ENCODE measurements around the gene LBX1.

LBX1 gene

DNA sequence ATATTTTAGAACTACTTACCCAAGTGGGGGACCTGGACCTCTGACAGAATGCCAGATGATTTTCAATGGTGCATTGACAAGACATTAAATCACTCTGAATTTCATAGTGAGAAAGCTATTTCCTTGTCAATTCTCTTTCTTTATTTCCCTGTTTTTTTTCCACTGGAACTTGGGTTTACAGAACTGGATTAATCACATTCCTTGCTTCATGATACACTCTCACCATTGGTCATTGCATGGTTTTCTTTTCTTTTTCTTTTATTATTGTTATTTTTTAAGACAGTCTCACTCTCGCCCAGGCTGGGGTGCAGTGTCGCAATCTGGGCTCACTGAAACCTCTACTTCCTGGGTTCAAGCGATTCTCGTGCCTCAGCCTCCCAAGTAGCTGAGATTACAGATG lies 38.5 kb upstream of the LBX1 start:
- Mint-ChIP-seq H3K27me3 (ENCODE audit: low read depth, poor library complexity) (peaks cover 17% of the 10 kb centered on the region), H3K4me3 (no peak overlapping the region), H3K4me1 (peaks cover 55% of the 10 kb centered on the region), H3K9me3 (no peaks in the 10 kb centered on the region), H3K36me3 (ENCODE audit: low read depth) (no peaks in the 10 kb centered on the region), H3K27ac (no peak overlapping the region)
- TF ChIP-seq, protein P1, sequence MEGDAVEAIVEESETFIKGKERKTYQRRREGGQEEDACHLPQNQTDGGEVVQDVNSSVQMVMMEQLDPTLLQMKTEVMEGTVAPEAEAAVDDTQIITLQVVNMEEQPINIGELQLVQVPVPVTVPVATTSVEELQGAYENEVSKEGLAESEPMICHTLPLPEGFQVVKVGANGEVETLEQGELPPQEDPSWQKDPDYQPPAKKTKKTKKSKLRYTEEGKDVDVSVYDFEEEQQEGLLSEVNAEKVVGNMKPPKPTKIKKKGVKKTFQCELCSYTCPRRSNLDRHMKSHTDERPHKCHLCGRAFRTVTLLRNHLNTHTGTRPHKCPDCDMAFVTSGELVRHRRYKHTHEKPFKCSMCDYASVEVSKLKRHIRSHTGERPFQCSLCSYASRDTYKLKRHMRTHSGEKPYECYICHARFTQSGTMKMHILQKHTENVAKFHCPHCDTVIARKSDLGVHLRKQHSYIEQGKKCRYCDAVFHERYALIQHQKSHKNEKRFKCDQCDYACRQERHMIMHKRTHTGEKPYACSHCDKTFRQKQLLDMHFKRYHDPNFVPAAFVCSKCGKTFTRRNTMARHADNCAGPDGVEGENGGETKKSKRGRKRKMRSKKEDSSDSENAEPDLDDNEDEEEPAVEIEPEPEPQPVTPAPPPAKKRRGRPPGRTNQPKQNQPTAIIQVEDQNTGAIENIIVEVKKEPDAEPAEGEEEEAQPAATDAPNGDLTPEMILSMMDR (IDR thresholded peaks at IDR 0.05), result no peak
- DNase-seq, result no peak

DNA sequence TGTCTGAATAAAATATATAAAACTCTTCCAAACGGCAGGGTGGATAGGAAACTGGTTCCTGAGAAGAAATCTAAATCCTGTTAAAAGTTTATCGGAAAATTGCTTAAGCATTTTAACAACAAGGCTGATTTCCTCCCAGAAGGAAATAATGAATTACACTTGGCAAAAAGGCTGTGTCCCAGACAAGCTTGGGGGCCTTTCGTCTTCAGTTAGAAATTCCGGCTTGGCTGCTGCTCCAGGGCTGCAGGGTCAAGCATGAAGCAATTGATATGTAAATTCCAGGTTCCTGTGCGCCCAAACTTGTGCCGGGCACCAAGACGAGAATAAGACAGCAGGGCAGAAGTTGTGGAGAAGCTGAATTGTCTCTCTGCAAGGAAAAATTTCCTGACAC lies 38.0 kb upstream of the LBX1 start:
- H3K4me1 Mint-ChIP-seq, result peaks cover 56% of the 10 kb centered on the region
- DNase-seq, result no peak
- H3K27me3 Mint-ChIP-seq (ENCODE audit: low read depth, poor library complexity), result peaks cover 17% of the 10 kb centered on the region
- TF ChIP-seq, protein P1 (IDR thresholded peaks at IDR 0.05), result no peak
- no peak overlapping the region for H3K27ac Mint-ChIP-seq
- no peaks in the 10 kb centered on the region for H3K9me3 Mint-ChIP-seq
- H3K4me3 Mint-ChIP-seq, result no peak overlapping the region
- no peaks in the 10 kb centered on the region for H3K36me3 Mint-ChIP-seq (ENCODE audit: low read depth)

DNA sequence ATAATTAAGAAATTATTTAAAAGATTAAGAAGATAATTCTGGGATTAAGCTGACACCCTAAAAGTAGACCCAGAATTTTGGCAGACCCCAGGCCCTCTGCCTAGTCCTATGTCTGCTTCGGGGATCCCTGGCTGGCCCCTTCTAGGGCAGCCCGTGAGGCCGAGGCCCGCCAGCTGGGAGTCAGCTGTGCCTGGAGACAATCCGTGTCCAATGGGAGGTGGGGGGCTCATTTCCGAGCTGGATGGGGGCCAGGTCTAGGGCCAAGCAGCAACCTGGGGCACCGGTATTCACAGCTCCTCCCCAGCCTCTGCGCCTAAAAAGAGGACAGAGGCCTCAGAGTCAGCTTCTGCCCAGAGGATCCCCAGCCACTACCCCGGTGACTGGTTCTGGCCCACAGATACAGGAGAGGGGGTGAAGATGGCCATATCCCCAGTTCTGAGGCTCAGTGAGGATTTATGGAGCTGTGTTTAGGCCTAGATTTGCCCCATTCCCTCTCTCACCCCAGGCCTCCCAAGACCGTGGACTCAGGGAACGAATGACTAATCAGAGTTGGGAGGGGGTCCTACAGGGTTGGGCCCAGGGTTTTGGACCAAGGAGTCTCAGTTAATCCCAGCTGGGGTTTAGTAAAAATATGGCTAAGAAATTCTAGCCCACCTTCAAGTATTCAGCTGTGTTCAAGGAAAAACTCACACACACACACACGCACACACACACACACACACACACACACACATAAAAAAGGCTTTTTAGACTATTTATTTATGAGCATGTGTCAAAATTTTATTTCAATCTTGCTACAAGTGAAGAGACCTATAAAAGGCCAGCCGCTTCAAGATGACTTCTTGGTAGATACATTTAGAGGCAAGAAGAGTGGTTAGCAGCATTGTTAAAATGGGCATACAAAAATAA lies 37.4 kb upstream of the LBX1 start:
- TF ChIP-seq, protein P1 (IDR thresholded peaks at IDR 0.05), result no peak
- peak overlapping the region; percentile 75 for H3K27ac Mint-ChIP-seq
- H3K9me3 Mint-ChIP-seq, result no peaks in the 10 kb centered on the region
- peaks cover 17% of the 10 kb centered on the region for H3K27me3 Mint-ChIP-seq (ENCODE audit: low read depth, poor library complexity)
- H3K36me3 Mint-ChIP-seq (ENCODE audit: low read depth), result no peaks in the 10 kb centered on the region
- no peak for DNase-seq
- peaks cover 58% of the 10 kb centered on the region for H3K4me1 Mint-ChIP-seq
- H3K4me3 Mint-ChIP-seq, result no peak overlapping the region

DNA sequence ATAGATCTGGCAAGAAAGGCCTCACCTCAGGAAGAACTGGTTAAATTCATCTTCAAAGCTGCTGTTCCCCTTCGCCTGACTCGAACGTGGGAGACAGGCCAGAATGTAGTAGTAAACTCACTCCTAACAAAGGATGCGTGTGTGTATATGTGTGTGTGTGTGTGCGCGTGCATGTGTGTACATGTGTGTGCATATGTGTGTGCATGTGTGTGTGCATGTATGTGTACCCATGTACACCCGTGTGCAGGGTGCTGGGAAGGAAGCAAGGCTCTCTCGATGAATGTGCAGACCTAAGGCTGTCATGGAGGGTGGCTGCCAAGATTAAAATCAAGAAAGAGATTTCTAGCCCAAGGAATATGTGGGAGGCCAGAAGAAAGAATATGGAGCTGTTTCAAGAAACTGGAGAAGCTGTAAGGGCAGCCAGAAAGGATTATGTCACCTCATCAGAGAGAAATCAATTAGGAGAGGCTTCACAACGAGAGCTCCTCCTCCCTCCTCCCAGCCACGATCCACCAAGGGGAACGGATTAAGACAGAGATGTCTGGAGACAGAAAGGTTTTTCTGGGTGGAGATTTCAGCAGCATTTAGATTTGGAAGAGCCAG lies 34.0 kb upstream of the LBX1 start:
- H3K9me3 Mint-ChIP-seq, result peaks cover 13% of the 10 kb centered on the region
- TF ChIP-seq, protein P1 (IDR thresholded peaks at IDR 0.05), result no peak
- peak overlapping the region; percentile 57 for H3K4me3 Mint-ChIP-seq
- no peak for DNase-seq
- peaks cover 6% of the 10 kb centered on the region for H3K27me3 Mint-ChIP-seq (ENCODE audit: low read depth, poor library complexity)
- peaks cover 7% of the 10 kb centered on the region for H3K36me3 Mint-ChIP-seq (ENCODE audit: low read depth)
- peak overlapping the region; percentile 77 for H3K27ac Mint-ChIP-seq
- peaks cover 79% of the 10 kb centered on the region for H3K4me1 Mint-ChIP-seq

DNA sequence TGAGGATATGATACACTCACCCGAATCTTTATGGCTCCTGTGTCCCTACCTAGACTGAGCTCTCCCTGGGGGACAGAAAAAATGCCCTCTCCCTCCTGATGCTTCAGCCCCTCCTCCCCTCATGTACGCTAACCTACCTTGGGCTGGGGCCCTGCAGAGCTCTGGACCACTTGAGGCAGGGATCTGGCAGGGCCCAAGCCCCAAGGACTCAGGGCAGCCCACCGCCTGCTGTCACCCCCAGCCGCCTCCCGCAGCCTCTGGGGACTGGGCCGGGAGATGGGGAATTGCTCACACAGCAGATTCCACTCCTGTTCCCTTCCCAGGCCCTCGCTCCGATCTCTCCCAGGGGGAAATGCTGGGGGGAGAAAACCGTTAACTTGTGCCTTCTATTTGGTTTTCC lies 32.9 kb upstream of the LBX1 start:
- TF ChIP-seq, protein P1 (IDR thresholded peaks at IDR 0.05), result no peak
- H3K4me3 Mint-ChIP-seq, result peak overlapping the region; percentile 70
- H3K27ac Mint-ChIP-seq, result peak overlapping the region; percentile 77
- H3K36me3 Mint-ChIP-seq (ENCODE audit: low read depth), result peaks cover 12% of the 10 kb centered on the region
- DNase-seq, result no peak
- peaks cover 19% of the 10 kb centered on the region for H3K9me3 Mint-ChIP-seq
- peaks cover 74% of the 10 kb centered on the region for H3K4me1 Mint-ChIP-seq
- H3K27me3 Mint-ChIP-seq (ENCODE audit: low read depth, poor library complexity), result peaks cover 6% of the 10 kb centered on the region
